SK-N-SH treated with all-trans-retinoic acid at 6 μM for 48 hours (cell line): ENCODE data around the gene EIF4H.

Experiments
- ARNTL ChIP-seq: fragments of 450-650 bp; formaldehyde crosslinking; IDR thresholded peaks from 2 replicates; pipeline ENCODE4 v1.5.0; 2020; ENCODE audit warnings: low read depth, mild to moderate bottlenecking, moderate library complexity, borderline replicate concordance
- GLIS3 ChIP-seq: fragments of 250-450 bp; sonication (Bioruptor Pico); IDR thresholded peaks from 2 replicates; pipeline ENCODE4 v1.5.0; 2020; ENCODE audit warnings: mild to moderate bottlenecking, moderate library complexity
- PPARA ChIP-seq: fragments of 250-450 bp; sonication (Bioruptor Pico); IDR thresholded peaks from 2 replicates; pipeline ENCODE4 v1.5.0; 2020; ENCODE audit warnings: mild to moderate bottlenecking, borderline replicate concordance
- RARB ChIP-seq: fragments of 250-450 bp; sonication (Bioruptor Pico); IDR thresholded peaks from 2 replicates; pipeline ENCODE4 v1.8.0; 2021; ENCODE audit warnings: mild to moderate bottlenecking, moderate library complexity
- TOX ChIP-seq: fragments of 250-450 bp; sonication (Bioruptor Pico); IDR thresholded peaks from 2 replicates; pipeline ENCODE4 v1.8.0; 2021; ENCODE audit warnings: mild to moderate bottlenecking, moderate library complexity, borderline replicate concordance
- ZFP30 ChIP-seq: fragments of 450-650 bp; formaldehyde crosslinking; IDR thresholded peaks from 2 replicates; pipeline ENCODE4 v1.5.0; 2022; ENCODE audit warnings: mild to moderate bottlenecking, moderate library complexity

- no peak for TF ChIP-seq ARNTL (CRISPR knock-in tag)
- no peak for TF ChIP-seq PPARA (CRISPR knock-in tag)
- TF ChIP-seq GLIS3: no peak
- TF ChIP-seq TOX (CRISPR knock-in tag): no peak
- no peak for TF ChIP-seq RARB (CRISPR knock-in tag)
- TF ChIP-seq ZFP30 (CRISPR knock-in tag): no peak
These were observed 61.5 kb downstream of the EIF4H start for GRCh38 chr7:74235518-74236268.
